Activated CD8-positive, alpha-beta T cell treated with anti-CD3 and anti-CD28 coated beads for 36 hours (primary cell): ENCODE measurements around the gene MTARC2. TPM values are rescaled to one million over a fixed set of nuclear protein-coding genes. Genes with fewer than 3 reads are reported as not detected.

ENCODE experiments used
- ATAC-seq: fragments of 200-7000 bp; cut with Tn5 transposase; one replicate; pipeline ENCODE4 v1.10.0; 2021; ENCODE audit warnings: mild to moderate bottlenecking, moderate library complexity
- CTCF ChIA-PET: fragments of 350-600 bp; sonication (Branson Sonifier 250); formaldehyde crosslinking; loops from one replicate; lab custom pipeline; 2021; ENCODE audit warnings: antibody characterized with exemption; lab: Charles Lee
- POLR2A ChIA-PET: fragments of 350-600 bp; sonication (Branson Sonifier 250); formaldehyde crosslinking; loops from one replicate; lab custom pipeline; 2021; ENCODE audit warnings: antibody characterized with exemption; lab: Charles Lee
- DNase-seq: peaks from one replicate; pipeline ENCODE4 v3.0.0-alpha.2; 2020
- H3K27ac Mint-ChIP-seq: one replicate; pipeline ENCODE4 v1.8.0; 2021; ENCODE audit warnings: mild to moderate bottlenecking, mixed read lengths
- H3K27me3 Mint-ChIP-seq: one replicate; pipeline ENCODE4 v1.8.0; 2021; ENCODE audit warnings: mixed read lengths
- H3K36me3 Mint-ChIP-seq: one replicate; pipeline ENCODE4 v1.8.0; 2021; ENCODE audit warnings: low read depth, mixed read lengths
- H3K4me1 Mint-ChIP-seq: one replicate; pipeline ENCODE4 v1.8.0; 2021; ENCODE audit warnings: low read depth, mixed read lengths
- H3K4me3 Mint-ChIP-seq: one replicate; pipeline ENCODE4 v1.8.0; 2021; ENCODE audit warnings: mild to moderate bottlenecking, moderate library complexity, mixed read lengths
- H3K9me3 Mint-ChIP-seq: one replicate; pipeline ENCODE4 v1.8.0; 2021; ENCODE audit warnings: mixed read lengths
- intact Hi-C: fragments of 100-400 bp; cut with micrococcal nuclease; formaldehyde crosslinking; loops from one replicate; pipeline ENCODE4 v1.10.0; 2022
- total RNA-seq, 2 experiments: library from RNA; stranded (reverse); gene quantifications; one replicate each; pipeline ENCODE4 v1.2.3, GENCODE V29; 2021
- TF ChIP-seq, protein P1 (sequence below): fragments of 200-600 bp; IDR thresholded peaks from one replicate; pipeline ENCODE4 v1.8.0; 2022; ENCODE audit warnings: antibody characterized with exemption, mild to moderate bottlenecking

The MTARC2 gene
- total RNA-seq = not detected

DNA sequence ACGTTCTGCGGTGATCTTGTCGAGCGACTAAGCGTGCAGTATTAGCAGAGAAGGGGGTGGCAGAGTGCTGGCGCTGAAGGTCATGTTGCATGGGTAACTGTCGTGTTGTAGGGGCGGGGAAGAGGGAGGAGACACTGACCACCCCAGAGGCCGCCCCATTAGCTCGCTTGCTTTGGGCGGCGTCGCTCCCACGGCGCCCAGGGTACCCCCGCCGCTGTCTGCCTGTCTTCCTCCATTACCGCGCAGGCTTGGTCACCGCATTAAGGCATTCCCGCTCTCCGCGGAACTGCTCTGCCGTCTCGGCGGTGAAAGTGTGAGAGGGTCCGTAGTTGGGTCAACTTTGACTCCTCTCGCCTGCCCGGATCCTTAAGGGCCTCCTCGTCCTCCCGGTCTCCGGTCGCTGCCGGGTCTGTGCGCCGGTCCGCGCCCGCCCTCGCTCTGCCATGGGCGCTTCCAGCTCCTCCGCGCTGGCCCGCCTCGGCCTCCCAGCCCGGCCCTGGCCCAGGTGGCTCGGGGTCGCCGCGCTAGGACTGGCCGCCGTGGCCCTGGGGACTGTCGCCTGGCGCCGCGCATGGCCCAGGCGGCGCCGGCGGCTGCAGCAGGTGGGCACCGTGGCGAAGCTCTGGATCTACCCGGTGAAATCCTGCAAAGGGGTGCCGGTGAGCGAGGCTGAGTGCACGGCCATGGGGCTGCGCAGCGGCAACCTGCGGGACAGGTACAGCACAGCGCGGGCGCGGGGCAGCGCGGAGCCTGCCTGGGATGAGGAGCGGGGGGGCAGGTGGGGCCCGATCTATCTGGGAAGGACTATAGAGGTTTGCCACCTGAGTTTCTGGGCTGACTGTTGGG lies at the start of gene MTARC2:
Gene MTARC2, plus strand, starts transcription at position 234 of the 846 bp plus-strand sequence. Its CDS starts 210 bp downstream, at position 444.
- TF ChIP-seq, protein P1, sequence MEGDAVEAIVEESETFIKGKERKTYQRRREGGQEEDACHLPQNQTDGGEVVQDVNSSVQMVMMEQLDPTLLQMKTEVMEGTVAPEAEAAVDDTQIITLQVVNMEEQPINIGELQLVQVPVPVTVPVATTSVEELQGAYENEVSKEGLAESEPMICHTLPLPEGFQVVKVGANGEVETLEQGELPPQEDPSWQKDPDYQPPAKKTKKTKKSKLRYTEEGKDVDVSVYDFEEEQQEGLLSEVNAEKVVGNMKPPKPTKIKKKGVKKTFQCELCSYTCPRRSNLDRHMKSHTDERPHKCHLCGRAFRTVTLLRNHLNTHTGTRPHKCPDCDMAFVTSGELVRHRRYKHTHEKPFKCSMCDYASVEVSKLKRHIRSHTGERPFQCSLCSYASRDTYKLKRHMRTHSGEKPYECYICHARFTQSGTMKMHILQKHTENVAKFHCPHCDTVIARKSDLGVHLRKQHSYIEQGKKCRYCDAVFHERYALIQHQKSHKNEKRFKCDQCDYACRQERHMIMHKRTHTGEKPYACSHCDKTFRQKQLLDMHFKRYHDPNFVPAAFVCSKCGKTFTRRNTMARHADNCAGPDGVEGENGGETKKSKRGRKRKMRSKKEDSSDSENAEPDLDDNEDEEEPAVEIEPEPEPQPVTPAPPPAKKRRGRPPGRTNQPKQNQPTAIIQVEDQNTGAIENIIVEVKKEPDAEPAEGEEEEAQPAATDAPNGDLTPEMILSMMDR = no peak
- peaks cover 52% of the 10 kb centered on the region for H3K27me3 Mint-ChIP-seq
- peak within 1 kb of the TSS; percentile 38 for H3K4me3 Mint-ChIP-seq
- ChIA-PET POLR2A (no interaction called here), CTCF (interaction anchor here (1.0 to 2.6 kb wide), 4 partner anchors 11 to 28 kb away, joined by 3 to 9 read pairs (median 3); no protein-coding TSS in a partner anchor)
- intact Hi-C loops = no loop called here
- H3K27ac Mint-ChIP-seq = no peak within 1 kb of the TSS
- DNase-seq (peak; percentile 22), ATAC-seq (peak; percentile 66)
- H3K4me1 Mint-ChIP-seq = peaks cover 2% of the 10 kb centered on the region
- H3K36me3 Mint-ChIP-seq = no peaks in the 10 kb centered on the region
- no peaks in the 10 kb centered on the region for H3K9me3 Mint-ChIP-seq

DNA sequence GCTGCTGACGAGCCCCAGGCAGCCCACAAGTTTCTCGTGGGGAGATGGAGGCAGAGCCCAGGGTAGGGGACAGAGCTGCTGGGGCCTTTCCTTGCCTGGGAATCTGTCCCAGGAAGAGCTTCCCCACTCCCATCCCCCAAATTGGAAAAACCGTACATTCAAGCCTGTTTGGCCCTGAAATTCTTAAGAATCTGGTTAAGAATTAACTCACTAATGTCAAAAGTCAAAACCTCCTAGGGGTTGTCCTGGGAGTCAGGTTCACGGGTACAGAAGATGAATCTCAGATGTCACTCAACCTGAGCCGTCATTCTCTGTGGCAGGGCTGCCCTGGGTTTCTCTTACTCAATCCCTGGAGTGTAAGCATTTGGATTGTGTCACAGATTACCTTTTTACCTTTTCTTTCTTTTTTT lies 49.5 kb upstream of the MTARC2 start:
- ChIA-PET CTCF (no interaction called here), POLR2A (no interaction called here)
- ATAC-seq = no peak

DNA sequence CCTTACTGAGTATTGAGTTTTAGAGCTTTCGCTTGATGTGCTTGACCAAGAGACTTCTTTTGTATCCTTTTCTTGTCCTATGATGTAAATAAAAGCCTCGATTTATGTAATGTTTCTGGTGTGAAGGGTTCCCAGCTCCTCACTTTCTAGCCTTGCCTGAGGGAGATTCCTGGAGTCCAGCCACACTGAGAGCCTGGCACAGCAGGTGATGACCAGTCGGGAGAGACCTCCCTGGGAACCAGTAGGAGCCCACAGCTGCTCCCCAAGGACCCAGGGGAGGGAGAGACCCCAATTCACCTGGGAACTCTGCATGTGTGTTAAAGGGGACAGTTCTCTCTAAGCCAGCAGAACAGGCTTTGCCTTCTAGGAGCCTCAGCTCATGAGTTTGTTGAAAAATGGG lies 49.1 kb upstream of the MTARC2 start:
- TF ChIP-seq, protein P1 = no peak
- Mint-ChIP-seq H3K9me3 (no peaks in the 10 kb centered on the region), H3K27ac (no peak overlapping the region), H3K36me3 (no peaks in the 10 kb centered on the region), H3K4me1 (no peaks in the 10 kb centered on the region), H3K27me3 (peaks cover 10% of the 10 kb centered on the region), H3K4me3 (no peak overlapping the region)
- ATAC-seq (no peak), DNase-seq (no peak)
- ChIA-PET POLR2A (no interaction called here), CTCF (no interaction called here)
- intact Hi-C loops = no loop called here

More for the DNA sequence above, 49.5 kb upstream of the MTARC2 start:
- Mint-ChIP-seq H3K27me3 (peaks cover 10% of the 10 kb centered on the region), H3K4me1 (no peaks in the 10 kb centered on the region), H3K27ac (no peak overlapping the region), H3K9me3 (no peaks in the 10 kb centered on the region), H3K36me3 (no peaks in the 10 kb centered on the region), H3K4me3 (no peak overlapping the region)
- TF ChIP-seq, protein P1 = no peak
- intact Hi-C loops = no loop called here
- no peak for DNase-seq

DNA sequence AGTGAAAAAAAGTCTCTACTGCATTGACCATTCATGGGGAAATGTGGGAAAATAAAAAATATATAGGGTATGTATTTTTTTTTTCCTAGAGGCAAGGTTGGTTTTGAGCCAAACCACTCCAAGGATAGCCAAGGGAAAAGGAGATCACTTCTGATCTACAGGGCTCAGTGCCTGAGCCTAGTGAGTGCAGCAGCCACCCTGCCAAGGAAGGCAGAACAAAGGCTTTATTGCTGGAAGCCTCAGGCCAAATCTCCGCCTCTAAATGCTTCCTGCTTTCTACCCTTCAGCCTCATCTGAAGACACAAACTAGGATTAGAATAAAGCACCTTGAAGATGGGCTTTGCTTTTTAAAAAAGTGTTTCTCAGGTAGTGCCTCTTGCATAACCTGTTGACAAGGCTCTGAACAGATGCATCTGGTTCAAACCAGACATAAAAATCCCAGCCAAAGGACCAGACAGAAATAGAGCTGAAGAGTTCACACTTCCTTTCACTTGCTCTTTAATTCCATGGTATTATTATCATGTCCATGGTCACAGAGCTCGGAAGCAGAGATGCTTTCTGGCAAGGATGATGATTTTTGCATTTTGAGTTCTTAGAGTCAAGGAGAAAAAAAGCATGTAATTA lies 47.5 kb upstream of the MTARC2 start:
- Mint-ChIP-seq H3K27me3 (peaks cover 10% of the 10 kb centered on the region), H3K9me3 (no peaks in the 10 kb centered on the region), H3K36me3 (no peaks in the 10 kb centered on the region), H3K4me1 (no peaks in the 10 kb centered on the region), H3K27ac (no peak overlapping the region), H3K4me3 (no peak overlapping the region)
- TF ChIP-seq, protein P1 = no peak
- ChIA-PET CTCF (interaction anchor here (1.0 kb wide), 1 partner anchor 33 kb away, joined by 3 read pairs; no protein-coding TSS in a partner anchor), POLR2A (no interaction called here)
- intact Hi-C loops = no loop called here
- no peak for DNase-seq
- ATAC-seq = no peak

DNA sequence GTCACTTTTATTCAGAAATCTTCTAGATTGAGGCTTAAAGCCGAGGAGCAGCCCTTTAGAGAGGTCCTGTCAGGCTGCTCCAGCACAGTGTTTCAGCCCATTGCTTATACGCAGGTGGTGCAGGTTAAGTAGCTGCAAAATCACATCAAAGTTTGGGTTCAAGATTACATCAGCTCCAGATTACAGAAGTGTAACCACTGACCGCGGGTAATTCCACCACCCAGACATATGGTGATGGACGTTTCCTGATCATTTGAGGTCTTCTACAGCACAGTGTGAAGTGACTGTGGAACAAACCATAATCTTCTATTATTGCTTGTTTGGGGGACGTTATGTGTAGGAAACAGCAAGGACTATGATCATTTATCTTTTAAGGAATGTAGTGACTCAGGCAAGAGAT lies 46.1 kb upstream of the MTARC2 start:
- CTCF ChIA-PET = interaction anchor here (0.8 to 1.2 kb wide), 2 partner anchors 8 to 31 kb away, joined by 3 read pairs; no protein-coding TSS in a partner anchor
- intact Hi-C loops = no loop called here
- POLR2A ChIA-PET = no interaction called here
- no peak overlapping the region for H3K4me3 Mint-ChIP-seq
- peaks cover 10% of the 10 kb centered on the region for H3K27me3 Mint-ChIP-seq
- no peak overlapping the region for H3K27ac Mint-ChIP-seq
- H3K36me3 Mint-ChIP-seq = no peaks in the 10 kb centered on the region
- no peaks in the 10 kb centered on the region for H3K4me1 Mint-ChIP-seq
- no peaks in the 10 kb centered on the region for H3K9me3 Mint-ChIP-seq
- ATAC-seq = peak; percentile 39
- TF ChIP-seq, protein P1 = no peak
- DNase-seq = no peak
